Mammary microvascular endothelial cell (primary cell): ENCODE data around the gene EPHA8. TPM values are rescaled to one million over a fixed set of nuclear protein-coding genes. Genes with fewer than 3 reads are reported as not detected.

Experiments
- total RNA-seq: library from RNA; depleted of rRNA; stranded (reverse); fragments of >200 nt; gene quantifications from 2 replicates; pipeline ENCODE4 v1.2.3, GENCODE V29; 2015

EPHA8 gene
- not detected in 2 replicates for total RNA-seq

DNA sequence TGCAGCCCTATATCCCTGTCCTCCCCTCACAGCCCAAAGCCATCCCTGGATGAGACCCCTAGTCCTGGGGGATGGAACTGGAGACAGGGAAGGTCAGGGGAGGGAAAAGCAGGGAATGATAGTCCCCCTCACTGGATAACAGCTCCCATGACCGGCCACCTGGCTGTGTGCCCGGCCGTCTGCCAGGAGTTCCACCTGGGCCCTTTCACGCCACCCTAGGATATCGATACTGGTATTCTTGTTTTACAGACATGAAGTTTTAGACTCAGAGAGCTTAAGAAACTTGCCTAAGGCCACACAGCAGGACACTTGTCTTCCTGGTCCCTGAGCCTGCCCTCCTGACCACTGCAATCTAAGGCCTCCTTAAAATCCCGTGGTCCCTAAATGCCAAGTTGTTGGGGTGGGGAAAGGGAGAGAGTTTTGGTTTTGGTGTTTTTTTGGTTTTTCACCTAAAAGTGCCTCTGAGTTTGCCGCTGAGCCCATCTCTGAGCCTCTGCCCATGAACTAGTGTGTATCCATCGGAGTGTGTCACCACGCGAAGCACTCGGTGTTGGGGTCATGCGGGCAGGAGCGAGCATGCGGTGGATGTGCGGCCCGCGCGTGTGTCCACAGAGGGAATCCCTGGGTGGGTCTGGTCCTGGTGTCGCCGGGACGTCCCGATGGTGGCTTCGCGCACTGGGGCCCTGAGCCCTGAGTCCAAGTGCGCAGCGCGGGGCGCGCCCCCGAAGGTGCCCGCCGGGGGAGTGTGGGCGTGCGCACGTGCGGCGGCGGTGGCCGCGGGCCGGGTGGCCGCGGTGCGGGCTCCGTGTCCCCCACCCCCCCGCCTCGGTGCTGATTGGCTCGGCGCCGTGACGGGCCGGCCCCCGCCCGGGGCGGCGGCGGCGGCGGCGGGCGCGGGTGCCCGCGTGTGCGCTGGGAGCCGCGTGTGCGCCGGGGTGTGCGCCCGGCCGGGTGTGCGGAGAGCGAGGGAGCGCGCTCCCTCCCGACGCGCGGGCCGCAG is at the start of gene EPHA8:
TSS of gene EPHA8 (plus strand) at position 906 of the 1,000 bp plus-strand sequence. CDS start 147 bp downstream, outside the sequence.

DNA sequence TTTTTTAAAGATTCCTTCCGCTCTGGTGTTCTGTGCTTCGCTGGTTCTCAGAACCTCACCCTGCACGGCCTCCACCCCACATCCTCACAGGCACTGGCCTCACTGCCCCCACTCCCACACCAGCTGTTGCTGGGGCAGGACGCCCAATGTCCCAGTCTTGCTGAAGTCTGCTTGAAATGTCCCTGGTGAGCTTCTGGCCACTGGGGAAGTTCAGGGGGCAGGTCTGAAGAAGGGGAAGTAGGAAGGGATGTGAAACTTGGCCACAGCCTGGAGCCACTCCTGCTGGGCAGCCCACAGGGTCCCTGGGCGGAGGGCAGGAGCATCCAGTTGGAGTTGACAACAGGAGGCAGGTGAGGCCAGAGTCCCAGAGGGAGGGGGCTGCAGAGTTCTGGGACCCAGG is 73.1 kb downstream of the EPHA8 start, which contains the start of gene C1QA:
TSS of gene C1QA (plus strand) at position 276 of the 400 bp plus-strand sequence. CDS start 989 bp downstream, outside the sequence.

DNA sequence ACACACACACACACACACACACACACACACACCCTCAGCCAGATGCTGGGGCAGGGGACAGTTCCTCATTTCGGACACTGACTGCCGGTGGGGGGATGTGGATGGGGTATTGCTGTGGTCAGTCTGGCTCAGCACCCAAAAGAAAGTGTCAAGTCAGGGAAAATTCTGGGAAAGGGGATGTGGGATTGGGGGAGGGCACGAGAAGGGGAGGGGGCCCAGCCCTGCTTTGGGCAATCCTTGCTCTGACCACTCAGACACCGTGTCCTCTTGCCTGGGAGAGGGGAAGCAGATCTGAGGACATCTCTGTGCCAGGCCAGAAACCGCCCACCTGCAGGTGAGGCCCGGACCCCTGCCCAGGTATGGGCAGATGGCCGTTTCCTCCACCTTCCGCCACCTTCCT is 80.1 kb downstream of the EPHA8 start, which contains the start of gene C1QC:
TSS of gene C1QC (plus strand) at position 253 of the 400 bp plus-strand sequence. CDS start 391 bp downstream, outside the sequence.

DNA sequence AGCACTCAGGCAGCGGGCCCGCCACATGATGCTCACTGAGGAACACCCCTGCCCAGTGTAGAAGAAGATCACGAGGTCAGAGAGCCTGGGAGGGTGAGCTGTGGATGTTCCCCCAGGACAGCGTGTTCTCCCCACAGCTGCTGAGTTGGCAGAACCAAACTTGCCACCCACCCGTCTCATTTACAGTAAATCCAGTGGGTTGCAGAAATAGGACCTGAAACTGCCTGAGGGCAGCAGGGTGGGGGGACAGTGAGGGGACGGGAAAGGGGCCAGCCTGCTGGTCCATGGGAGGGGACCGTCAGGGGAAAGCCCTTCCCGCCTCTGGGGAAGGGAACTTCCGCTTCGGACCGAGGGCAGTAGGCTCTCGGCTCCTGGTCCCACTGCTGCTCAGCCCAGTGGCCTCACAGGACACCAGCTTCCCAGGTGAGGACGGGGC is 89.6 kb downstream of the EPHA8 start, which contains the start of gene C1QB:
TSS of gene C1QB (plus strand) at position 356 of the 436 bp plus-strand sequence. CDS start 6,227 bp downstream, outside the sequence.

Other genes starting within 250 kb of the EPHA8 start
- gene ZBTB40, start 111.6 kb upstream of the EPHA8 start, total RNA-seq: 8.6 and 11.6 TPM in 2 replicates
- not detected in 2 replicates for gene C1QA, start 73.1 kb downstream of the EPHA8 start, total RNA-seq
- not detected in 2 replicates for gene C1QC, start 80.1 kb downstream of the EPHA8 start, total RNA-seq
- not detected in 2 replicates for gene C1QB, start 89.7 kb downstream of the EPHA8 start, total RNA-seq
- 29.1 and 32.1 TPM in 2 replicates for gene EPHB2, start 147.3 kb downstream of the EPHA8 start, total RNA-seq